GM23338 (cell line): ENCODE measurements around the gene KAZN. TPM values are rescaled to one million over a fixed set of nuclear protein-coding genes. Genes with fewer than 3 reads are reported as not detected.

Experiments
- ATAC-seq: fragments of 200-7000 bp; cut with Tn5 transposase; 3 replicates; pipeline ENCODE4 v1.9.1; 2020
- DNase-seq: peaks from one replicate; pipeline ENCODE4 v3.0.0-alpha.2; 2015; ENCODE audit warnings: low spot score
- H2AFZ ChIP-seq: fragments of 200-600 bp; sonication (generic); 2 replicates; pipeline ENCODE4 v1.8.0; 2016; ENCODE audit warnings: antibody characterized with exemption, mild to moderate bottlenecking, moderate library complexity
- H3F3A ChIP-seq: fragments of 200-600 bp; sonication (generic); replicated peaks from 2 replicates; pipeline ENCODE4 v1.8.0; 2017; ENCODE audit warnings: antibody characterized with exemption, mixed run types, low read depth
- H3K27ac ChIP-seq: fragments of 200-600 bp; sonication (generic); 2 replicates; pipeline ENCODE4 v1.6.1; 2016; ENCODE audit warnings: low read depth
- H3K27me3 ChIP-seq: fragments of 200-600 bp; sonication (generic); 2 replicates; pipeline ENCODE4 v1.8.0; 2016; ENCODE audit warnings: mild to moderate bottlenecking, mixed run types, moderate library complexity; ENCODE audit not compliant: insufficient read depth
- H3K36me3 ChIP-seq: fragments of 200-600 bp; sonication (generic); 2 replicates; pipeline ENCODE4 v1.8.0; 2016; ENCODE audit warnings: mild to moderate bottlenecking; ENCODE audit not compliant: insufficient read depth
- H3K4me1 ChIP-seq: fragments of 200-600 bp; sonication (generic); 2 replicates; pipeline ENCODE4 v1.8.0; 2016; ENCODE audit warnings: mild to moderate bottlenecking, moderate library complexity; ENCODE audit not compliant: insufficient read depth
- H3K4me2 ChIP-seq: fragments of 200-600 bp; sonication (generic); 2 replicates; pipeline ENCODE4 v1.7.1; 2017; ENCODE audit warnings: mixed run types
- H3K4me3 ChIP-seq: fragments of 200-600 bp; sonication (generic); 2 replicates; pipeline ENCODE4 v1.6.1; 2016; ENCODE audit warnings: mixed run types
- H3K79me2 ChIP-seq: fragments of 200-600 bp; sonication (generic); replicated peaks from 2 replicates; pipeline ENCODE4 v1.8.0; 2017; ENCODE audit warnings: mild to moderate bottlenecking; ENCODE audit not compliant: insufficient read depth
- H3K9me2 ChIP-seq: fragments of 200-600 bp; sonication (generic); 2 replicates; pipeline ENCODE4 v1.8.0; 2017; ENCODE audit not compliant: insufficient read depth
- H4K20me1 ChIP-seq: fragments of 200-600 bp; sonication (generic); replicated peaks from 2 replicates; pipeline ENCODE4 v1.8.0; 2017; ENCODE audit warnings: mild to moderate bottlenecking; ENCODE audit not compliant: insufficient read depth
- H3K27ac Mint-ChIP-seq: 2 replicates; pipeline ENCODE4 v1.8.0; 2020; ENCODE audit warnings: inconsistent platforms, mild to moderate bottlenecking, moderate library complexity, mixed read lengths
- H3K27me3 Mint-ChIP-seq: 3 replicates; pipeline ENCODE4 v1.8.0; 2022; ENCODE audit warnings: low read depth, mild to moderate bottlenecking, moderate library complexity, mixed read lengths, inconsistent platforms; ENCODE audit not compliant: insufficient read depth, poor library complexity
- H3K36me3 Mint-ChIP-seq: 3 replicates; pipeline ENCODE4 v1.8.0; 2021; ENCODE audit warnings: low read depth, mild to moderate bottlenecking, inconsistent platforms, moderate library complexity, mixed read lengths
- H3K4me1 Mint-ChIP-seq: 3 replicates; pipeline ENCODE4 v1.8.0; 2020; ENCODE audit warnings: mild to moderate bottlenecking, inconsistent platforms, mixed read lengths
- H3K4me3 Mint-ChIP-seq: 3 replicates; pipeline ENCODE4 v1.8.0; 2021; ENCODE audit warnings: moderate library complexity, mild to moderate bottlenecking, inconsistent platforms, mixed read lengths
- H3K9me3 Mint-ChIP-seq: 3 replicates; pipeline ENCODE4 v1.8.0; 2020; ENCODE audit warnings: moderate library complexity, mild to moderate bottlenecking, inconsistent platforms, mixed read lengths
- ZNF114 ChIP-seq: fragments of 250-450 bp; sonication (Bioruptor Pico); IDR thresholded peaks from 2 replicates; pipeline ENCODE4 v1.5.0; 2020; ENCODE audit warnings: mild to moderate bottlenecking, moderate library complexity
- ZNF331 ChIP-seq: fragments of 250-450 bp; sonication (Bioruptor Pico); IDR thresholded peaks from 2 replicates; pipeline ENCODE4 v1.5.0; 2020; ENCODE audit warnings: low read depth, mild to moderate bottlenecking, moderate library complexity
- polyA plus RNA-seq: library from polyadenylated mRNA; unstranded; fragments of >200 nt; fragmentation: Nextera tagmentation; extraction: Ambion mirVana; gene quantifications from 2 replicates; pipeline ENCODE4 v1.2.1, GENCODE V29; 2016
- total RNA-seq: library from RNA; depleted of rRNA; stranded (reverse); fragments of >200 nt; shearing (Covaris generic); gene quantifications from 2 replicates; pipeline ENCODE4 v1.2.3, GENCODE V29; 2014
- TF ChIP-seq, protein P1 (sequence below): fragments of 250-450 bp; sonication (Bioruptor Pico); IDR thresholded peaks from 2 replicates; pipeline ENCODE4 v1.5.0; 2020; ENCODE audit warnings: mild to moderate bottlenecking, moderate library complexity
- TF ChIP-seq, protein P2 (sequence below), 2 experiments: fragments of 200-600 bp in 1 of 2; sonication (generic) in 1 of 2; conservative IDR thresholded peaks; 2 replicates each; pipeline versions ENCODE4 v1.5.1 to v1.6.1; 2016 to 2017; ENCODE audit warnings: antibody characterized with exemption in 2 of 2, low read depth in 2 of 2, mild to moderate bottlenecking in 2 of 2, moderate library complexity in 1 of 2

KAZN gene
- total and polyA plus RNA-seq, 2 experiments from 2014 or later = 9.9 to 15.0 TPM

DNA sequence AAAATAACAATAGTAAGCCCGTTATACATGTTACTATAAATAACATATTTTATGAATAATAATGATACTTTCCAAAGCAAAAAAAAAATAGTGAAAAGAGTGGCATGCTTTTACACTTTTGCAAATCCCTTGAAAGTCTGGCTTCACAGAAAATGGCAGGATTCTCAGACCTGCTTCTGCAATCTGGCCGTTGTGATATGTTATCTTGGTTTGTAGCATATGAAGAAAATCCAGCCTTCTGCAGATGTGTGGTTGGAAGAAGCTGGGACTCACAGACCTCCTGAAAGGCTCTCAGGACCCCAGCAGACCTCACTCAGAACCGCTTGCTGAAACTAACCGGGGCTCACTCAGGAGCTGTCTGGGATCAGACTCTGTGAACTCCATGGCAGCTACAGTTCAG, 299.1 kb downstream of the KAZN start (continued):
- TF ChIP-seq, protein P1, sequence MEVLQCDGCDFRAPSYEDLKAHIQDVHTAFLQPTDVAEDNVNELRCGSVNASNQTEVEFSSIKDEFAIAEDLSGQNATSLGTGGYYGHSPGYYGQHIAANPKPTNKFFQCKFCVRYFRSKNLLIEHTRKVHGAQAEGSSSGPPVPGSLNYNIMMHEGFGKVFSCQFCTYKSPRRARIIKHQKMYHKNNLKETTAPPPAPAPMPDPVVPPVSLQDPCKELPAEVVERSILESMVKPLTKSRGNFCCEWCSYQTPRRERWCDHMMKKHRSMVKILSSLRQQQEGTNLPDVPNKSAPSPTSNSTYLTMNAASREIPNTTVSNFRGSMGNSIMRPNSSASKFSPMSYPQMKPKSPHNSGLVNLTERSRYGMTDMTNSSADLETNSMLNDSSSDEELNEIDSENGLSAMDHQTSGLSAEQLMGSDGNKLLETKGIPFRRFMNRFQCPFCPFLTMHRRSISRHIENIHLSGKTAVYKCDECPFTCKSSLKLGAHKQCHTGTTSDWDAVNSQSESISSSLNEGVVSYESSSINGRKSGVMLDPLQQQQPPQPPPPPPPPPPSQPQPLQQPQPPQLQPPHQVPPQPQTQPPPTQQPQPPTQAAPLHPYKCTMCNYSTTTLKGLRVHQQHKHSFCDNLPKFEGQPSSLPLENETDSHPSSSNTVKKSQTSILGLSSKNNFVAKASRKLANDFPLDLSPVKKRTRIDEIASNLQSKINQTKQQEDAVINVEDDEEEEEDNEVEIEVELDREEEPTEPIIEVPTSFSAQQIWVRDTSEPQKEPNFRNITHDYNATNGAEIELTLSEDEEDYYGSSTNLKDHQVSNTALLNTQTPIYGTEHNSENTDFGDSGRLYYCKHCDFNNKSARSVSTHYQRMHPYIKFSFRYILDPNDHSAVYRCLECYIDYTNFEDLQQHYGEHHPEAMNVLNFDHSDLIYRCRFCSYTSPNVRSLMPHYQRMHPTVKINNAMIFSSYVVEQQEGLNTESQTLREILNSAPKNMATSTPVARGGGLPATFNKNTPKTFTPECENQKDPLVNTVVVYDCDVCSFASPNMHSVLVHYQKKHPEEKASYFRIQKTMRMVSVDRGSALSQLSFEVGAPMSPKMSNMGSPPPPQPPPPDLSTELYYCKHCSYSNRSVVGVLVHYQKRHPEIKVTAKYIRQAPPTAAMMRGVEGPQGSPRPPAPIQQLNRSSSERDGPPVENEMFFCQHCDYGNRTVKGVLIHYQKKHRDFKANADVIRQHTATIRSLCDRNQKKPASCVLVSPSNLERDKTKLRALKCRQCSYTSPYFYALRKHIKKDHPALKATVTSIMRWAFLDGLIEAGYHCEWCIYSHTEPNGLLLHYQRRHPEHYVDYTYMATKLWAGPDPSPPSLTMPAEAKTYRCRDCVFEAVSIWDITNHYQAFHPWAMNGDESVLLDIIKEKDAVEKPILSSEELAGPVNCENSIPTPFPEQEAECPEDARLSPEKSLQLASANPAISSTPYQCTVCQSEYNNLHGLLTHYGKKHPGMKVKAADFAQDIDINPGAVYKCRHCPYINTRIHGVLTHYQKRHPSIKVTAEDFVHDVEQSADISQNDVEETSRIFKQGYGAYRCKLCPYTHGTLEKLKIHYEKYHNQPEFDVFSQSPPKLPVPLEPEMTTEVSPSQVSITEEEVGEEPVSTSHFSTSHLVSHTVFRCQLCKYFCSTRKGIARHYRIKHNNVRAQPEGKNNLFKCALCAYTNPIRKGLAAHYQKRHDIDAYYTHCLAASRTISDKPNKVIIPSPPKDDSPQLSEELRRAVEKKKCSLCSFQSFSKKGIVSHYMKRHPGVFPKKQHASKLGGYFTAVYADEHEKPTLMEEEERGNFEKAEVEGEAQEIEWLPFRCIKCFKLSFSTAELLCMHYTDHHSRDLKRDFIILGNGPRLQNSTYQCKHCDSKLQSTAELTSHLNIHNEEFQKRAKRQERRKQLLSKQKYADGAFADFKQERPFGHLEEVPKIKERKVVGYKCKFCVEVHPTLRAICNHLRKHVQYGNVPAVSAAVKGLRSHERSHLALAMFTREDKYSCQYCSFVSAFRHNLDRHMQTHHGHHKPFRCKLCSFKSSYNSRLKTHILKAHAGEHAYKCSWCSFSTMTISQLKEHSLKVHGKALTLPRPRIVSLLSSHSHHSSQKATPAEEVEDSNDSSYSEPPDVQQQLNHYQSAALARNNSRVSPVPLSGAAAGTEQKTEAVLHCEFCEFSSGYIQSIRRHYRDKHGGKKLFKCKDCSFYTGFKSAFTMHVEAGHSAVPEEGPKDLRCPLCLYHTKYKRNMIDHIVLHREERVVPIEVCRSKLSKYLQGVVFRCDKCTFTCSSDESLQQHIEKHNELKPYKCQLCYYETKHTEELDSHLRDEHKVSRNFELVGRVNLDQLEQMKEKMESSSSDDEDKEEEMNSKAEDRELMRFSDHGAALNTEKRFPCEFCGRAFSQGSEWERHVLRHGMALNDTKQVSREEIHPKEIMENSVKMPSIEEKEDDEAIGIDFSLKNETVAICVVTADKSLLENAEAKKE (CRISPR knock-in tag) = no peak

DNA sequence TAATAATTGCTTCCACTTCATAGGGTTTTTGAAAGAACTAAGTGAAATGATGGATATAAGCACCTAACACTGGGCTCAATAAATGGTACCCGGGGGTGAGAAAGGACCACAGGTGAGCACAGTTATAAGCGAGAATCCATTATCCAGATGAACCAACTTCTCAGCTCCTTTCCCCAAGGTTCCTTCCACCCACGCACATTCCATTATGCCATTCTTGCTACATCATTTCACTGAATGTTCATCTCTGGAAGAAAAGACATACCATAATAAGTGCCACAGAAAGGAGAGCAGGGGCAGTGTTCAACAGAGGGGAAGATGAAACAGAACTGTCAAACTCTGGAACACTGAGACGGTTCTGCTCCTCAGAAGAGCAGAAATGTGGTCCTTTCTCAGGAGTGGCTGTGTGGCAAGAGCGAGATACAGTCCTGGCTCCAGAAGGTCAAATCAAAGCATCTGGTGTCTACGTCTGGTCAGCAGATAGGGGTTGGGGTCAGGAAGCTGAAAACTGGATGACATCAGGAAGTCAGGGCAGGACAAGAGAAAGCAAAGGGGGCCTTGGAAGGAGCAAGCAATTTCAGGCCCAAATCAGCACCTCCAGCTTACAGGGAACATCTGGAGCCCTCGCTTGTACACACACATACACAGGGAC, 299.6 kb downstream of the KAZN start:
- no peak overlapping the region for H3K4me3 ChIP-seq
- ATAC-seq (no peak), DNase-seq (no peak)
- no peak overlapping the region for H2AFZ ChIP-seq
- H3K27ac ChIP-seq = no peak overlapping the region
- H3K4me2 ChIP-seq = no peak overlapping the region
- H3K9me2 ChIP-seq = no peaks in the 10 kb centered on the region
- no peaks in the 10 kb centered on the region for H3K79me2 ChIP-seq
- no peaks in the 10 kb centered on the region for H3F3A ChIP-seq
- Mint-ChIP-seq H3K36me3 (no peaks in the 10 kb centered on the region), H3K4me3 (no peak overlapping the region), H3K9me3 (no peaks in the 10 kb centered on the region), H3K27ac (no peak overlapping the region), H3K27me3 (peaks cover 11% of the 10 kb centered on the region), H3K4me1 (peaks cover 16% of the 10 kb centered on the region)
- no peaks in the 10 kb centered on the region; the same call in 1 of the 2 replicates for H4K20me1 ChIP-seq
- peaks cover 8% of the 10 kb centered on the region; the same call in 1 of the 2 replicates for H3K4me1 ChIP-seq
- no peaks in the 10 kb centered on the region for H3K27me3 ChIP-seq
- no peaks in the 10 kb centered on the region for H3K36me3 ChIP-seq
- TF ChIP-seq, protein P1 (CRISPR knock-in tag) = no peak
- TF ChIP-seq, protein P2, sequence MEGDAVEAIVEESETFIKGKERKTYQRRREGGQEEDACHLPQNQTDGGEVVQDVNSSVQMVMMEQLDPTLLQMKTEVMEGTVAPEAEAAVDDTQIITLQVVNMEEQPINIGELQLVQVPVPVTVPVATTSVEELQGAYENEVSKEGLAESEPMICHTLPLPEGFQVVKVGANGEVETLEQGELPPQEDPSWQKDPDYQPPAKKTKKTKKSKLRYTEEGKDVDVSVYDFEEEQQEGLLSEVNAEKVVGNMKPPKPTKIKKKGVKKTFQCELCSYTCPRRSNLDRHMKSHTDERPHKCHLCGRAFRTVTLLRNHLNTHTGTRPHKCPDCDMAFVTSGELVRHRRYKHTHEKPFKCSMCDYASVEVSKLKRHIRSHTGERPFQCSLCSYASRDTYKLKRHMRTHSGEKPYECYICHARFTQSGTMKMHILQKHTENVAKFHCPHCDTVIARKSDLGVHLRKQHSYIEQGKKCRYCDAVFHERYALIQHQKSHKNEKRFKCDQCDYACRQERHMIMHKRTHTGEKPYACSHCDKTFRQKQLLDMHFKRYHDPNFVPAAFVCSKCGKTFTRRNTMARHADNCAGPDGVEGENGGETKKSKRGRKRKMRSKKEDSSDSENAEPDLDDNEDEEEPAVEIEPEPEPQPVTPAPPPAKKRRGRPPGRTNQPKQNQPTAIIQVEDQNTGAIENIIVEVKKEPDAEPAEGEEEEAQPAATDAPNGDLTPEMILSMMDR (conservative IDR thresholded peaks at IDR 0.05; ENCODE audit: low read depth in 2 of 2) = no peak
- no peak for TF ChIP-seq ZNF114 (CRISPR knock-in tag)
- TF ChIP-seq ZNF331 (CRISPR knock-in tag) = no peak
